Tongue (tissue), 2 donors: Measurements from ENCODE around the gene KIAA0930. TPM values are rescaled to one million over a fixed set of nuclear protein-coding genes. Genes with fewer than 3 reads are reported as not detected.

Experiments
- DNase-seq: peaks from one replicate; pipeline ENCODE4 v3.0.0-alpha.2; 2015
- total RNA-seq: library from RNA; depleted of rRNA; stranded (reverse); fragments of >200 nt; gene quantifications from one replicate; pipeline ENCODE4 v1.2.3, GENCODE V29; 2014

The KIAA0930 gene
- total RNA-seq, 1 donor from 2014 or later, result 30.1 TPM

DNA sequence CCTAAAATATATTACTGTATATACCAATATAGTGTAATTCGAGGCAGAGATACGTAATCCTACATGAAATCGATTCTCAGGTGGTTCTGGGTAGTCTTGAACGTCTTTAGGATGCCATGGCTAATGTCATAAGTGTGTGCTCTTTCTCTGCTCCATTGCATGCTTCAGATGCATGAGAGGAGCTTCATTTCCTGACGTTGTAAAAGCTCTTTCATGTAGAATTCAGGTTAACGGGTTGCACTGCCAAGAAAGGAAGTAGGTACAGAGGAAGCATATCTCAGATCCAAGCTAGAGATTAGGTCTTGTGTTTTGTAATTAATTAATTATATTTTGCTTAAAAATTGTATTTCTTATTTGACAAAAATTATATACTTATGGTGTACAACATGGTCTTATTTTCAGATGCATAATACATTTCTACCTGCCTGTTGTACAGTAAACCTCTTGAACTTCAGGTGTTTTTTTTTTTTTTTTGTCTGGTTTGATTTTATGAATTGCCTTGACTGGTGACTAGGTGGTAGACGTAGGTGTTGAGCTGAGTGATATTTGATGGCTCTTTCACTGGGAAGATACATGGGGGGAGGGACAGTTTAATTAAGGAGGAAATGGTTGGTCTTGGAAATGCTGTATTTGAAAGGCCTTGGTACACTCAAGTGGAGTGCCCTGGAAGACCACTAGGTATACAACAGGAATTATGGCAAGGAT lies 67.7 kb downstream of the KIAA0930 start:
- DNase-seq, result no peak

DNA sequence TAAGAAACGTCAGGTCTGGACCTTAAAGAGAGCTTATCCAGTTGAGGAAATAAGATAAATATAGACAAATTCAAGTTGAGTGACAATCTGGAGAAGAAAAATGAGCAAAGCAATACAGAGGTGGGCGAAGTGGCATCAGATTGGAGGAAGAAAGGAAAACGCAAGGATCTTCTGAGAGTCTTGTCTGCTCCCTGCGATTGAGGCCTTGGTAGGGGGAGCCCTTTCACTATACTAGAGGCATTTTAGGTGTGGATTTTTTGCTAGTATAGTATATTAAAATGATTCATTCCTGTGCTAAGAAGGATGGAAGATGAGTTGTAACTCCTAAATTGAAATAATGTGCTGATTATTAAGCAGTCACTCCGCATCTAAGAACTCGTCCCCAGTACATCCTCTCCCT lies 68.9 kb downstream of the KIAA0930 start:
- DNase-seq, result no peak

GRCh38 chr22:45169591-45170466 lies 70.9 kb downstream of the KIAA0930 start:
- DNase-seq, result no peak

GRCh38 chr22:45166932-45167331 lies 73.8 kb downstream of the KIAA0930 start:
- DNase-seq, result no peak

DNA sequence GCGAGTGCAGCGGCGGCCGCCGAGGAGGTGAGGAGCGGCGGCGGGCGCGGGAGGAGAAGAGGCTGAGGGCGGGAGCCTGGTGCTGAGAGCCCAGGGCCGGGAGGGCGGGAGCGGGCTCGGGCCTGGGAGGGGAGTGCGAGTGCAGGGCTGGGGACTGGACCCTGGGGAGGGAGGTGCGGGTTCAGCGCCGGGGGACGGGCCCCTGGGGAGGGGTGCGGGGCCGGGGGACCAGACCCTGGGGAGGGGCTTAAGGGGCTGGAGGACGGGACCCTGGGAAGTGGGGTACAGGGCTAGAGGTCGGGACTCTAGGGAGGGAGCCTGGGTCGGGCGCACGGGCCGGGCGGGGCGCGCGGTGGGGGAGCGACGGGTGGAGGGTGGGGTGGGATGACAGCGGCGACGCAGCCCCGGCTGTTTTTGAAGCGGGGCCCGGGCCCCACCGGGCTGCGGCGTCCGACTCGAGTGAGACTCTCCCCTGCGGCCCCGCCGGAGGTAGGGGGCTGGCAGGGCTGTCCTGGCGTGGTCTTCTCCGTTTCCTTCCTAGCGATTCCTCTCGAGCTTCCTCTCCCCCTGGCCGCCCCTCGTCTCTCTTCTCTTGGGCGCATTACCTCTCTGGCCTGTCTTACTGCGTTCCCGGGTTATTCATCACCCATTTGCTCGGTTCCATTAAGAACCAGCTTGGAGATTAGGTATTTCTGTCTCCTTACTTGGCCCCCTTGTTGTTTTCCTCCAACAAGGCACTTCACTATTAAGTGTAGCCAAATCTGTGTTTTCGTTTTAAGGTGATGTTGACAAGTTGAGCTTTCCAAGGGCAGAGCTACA lies 76.2 kb downstream of the KIAA0930 start:
- DNase-seq, result peak; percentile 31

GRCh38 chr22:45163451-45164269 lies 77.0 kb downstream of the KIAA0930 start, which contains the start of gene NUP50:
Gene NUP50, plus strand, starts transcription at chr22:45163925. Its CDS starts 4,253 bp downstream, at chr22:45168178.
- DNase-seq, result peak; percentile 99

GRCh38 chr22:45163099-45163450 lies 77.6 kb downstream of the KIAA0930 start:
- peak; percentile 74 for DNase-seq

- no peak for DNase-seq
Measured at GRCh38 chr22:45162531-45162930, 78.2 kb downstream of the KIAA0930 start.

DNA sequence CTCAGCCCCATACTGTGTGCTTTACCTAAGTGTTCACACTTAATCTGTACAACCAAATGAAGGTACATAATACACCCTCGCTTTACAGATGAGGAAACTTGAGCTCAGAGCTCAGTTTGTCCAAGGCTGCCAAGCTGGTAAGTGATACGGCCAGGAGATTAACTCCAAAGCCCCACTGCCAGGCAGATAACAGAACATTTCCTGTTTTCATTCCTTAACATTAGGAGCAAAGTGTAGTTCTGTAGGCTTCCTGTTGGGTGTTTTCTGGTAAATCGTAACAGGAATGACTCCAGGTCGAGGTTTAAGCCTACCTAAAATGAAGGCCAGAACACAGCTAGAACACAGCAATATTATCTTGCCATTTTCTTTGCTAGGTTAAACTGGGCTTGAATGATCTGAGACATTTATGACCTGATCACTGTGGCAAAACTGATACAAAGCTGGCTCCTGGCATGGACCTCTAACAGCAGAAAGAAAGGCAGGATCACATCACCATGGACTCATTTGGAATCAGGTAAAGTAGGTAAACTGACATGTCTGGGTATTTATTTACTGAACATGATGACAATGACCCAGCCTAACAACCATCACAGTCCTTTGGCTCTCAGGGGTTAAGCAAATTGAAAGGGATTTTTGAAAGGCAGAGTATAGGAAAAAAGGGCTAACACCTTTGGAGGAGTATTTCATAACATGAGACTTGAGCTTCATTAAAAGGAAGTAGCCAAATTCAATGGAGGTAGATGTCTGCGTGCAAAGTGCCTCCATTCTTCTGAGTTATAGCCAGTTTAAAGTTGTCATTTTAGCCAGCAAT lies 80.8 kb downstream of the KIAA0930 start:
- DNase-seq, result no peak

DNA sequence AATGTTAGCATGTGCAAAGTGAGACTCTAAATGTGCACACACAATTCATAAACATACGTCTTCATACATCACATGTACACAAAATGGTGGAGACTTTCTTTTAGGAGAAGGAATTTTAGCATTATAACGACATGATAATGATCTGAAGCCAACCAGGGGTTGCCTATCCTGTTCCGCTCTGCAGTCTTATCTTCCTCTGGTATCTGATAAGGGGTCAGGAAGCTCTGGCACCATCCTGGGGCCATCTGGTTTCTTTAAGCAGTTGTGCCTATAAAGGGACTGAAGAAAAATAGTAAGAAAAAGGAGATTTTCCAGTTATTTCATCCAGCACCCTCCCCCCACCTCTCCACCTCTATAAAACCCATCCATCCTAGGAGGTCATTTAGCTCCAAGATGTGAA lies 82.8 kb downstream of the KIAA0930 start:
- no peak for DNase-seq

DNA sequence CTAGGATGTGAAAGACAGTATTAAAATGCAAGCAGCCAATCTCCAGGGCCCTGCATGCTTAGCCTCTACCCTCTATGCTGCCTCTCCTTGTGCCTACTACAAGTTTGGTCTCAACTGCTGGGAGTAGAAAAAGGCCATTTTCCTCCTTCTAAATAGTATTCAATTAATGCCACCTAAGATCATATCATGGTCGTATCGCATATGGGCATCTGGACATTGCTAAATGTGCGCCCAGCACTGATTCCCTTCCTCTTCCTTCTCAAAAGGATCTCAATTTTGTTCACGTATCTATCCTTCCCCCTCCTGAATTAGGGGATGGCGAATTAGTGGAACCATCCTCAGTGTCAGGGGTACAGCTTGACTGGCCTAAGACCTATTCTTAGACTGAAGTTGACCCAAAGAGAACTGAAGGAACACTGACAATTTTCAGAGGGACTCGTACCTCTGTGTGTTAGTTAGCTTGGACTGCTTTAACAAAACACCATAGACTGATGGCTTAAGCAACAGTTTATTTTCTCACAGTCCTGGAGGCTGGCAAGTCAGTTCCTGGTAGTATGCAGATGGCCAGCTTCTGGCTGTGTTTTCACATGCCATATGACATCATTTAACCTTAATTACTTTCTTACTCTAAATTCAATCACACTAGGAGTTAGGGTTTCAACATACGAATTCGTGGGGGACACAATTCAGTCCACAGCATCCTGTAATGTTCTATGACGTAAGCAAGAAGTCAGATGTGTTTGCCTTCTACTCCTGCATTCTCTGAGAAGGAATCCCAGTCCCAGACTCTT lies 85.4 kb downstream of the KIAA0930 start:
- DNase-seq, result no peak

DNA sequence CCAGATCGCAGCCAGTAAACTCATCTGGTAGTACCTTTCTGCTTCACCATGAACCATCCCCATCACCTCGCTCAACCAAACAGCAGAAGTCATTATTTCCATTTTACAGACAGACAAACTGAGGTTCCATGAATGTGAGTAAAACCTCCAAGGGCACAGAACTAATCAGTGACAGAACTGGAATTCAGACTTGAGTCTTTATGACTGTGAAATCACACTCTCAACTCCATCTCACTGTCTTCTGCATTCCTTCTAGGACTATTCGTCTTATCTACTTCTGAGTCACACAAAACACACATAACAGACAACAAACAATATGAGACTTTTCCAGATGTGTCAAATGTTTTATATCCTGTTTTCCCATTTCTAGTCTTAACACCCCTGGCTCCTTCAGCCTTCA lies 86.3 kb downstream of the KIAA0930 start:
- DNase-seq, result no peak

GRCh38 chr22:45151503-45151902 lies 89.2 kb downstream of the KIAA0930 start:
- no peak for DNase-seq

- no peak for DNase-seq
Measured at GRCh38 chr22:45150139-45150538, 90.6 kb downstream of the KIAA0930 start.

GRCh38 chr22:45149671-45150070 lies 91.0 kb downstream of the KIAA0930 start:
- DNase-seq, result no peak

- DNase-seq, result no peak
Measured at GRCh38 chr22:45144916-45145315, 95.8 kb downstream of the KIAA0930 start.

DNA sequence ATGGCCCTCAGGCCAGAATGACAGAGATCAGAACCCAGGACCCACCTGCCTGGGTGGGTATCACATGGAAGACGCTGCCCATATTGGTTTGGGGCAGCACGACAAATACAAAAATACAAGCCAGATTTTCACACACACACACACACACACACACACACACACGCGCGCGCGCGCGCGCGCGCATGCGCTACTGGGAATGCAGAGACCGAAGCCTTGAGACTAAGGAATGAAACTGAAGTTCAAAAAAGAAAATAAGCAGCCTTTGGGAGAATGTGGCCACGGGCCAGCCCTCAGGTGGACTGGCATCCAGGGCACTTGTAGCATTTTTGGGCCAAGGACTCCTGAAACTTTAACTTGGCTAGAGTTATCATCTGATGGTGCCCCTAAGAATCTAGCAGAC lies 98.3 kb downstream of the KIAA0930 start:
- no peak for DNase-seq
